ENCODE measurements around the gene LGALS3BP.
A peak's percentile ranks its signal among the peaks of the same experiment; 100 is the strongest.
"Not testable (repeated sequence)": the region's sequence is repeated elsewhere in the genome, so short reads cannot be mapped to it uniquely, and the experiment has no call there.

LGALS3BP gene

DNA sequence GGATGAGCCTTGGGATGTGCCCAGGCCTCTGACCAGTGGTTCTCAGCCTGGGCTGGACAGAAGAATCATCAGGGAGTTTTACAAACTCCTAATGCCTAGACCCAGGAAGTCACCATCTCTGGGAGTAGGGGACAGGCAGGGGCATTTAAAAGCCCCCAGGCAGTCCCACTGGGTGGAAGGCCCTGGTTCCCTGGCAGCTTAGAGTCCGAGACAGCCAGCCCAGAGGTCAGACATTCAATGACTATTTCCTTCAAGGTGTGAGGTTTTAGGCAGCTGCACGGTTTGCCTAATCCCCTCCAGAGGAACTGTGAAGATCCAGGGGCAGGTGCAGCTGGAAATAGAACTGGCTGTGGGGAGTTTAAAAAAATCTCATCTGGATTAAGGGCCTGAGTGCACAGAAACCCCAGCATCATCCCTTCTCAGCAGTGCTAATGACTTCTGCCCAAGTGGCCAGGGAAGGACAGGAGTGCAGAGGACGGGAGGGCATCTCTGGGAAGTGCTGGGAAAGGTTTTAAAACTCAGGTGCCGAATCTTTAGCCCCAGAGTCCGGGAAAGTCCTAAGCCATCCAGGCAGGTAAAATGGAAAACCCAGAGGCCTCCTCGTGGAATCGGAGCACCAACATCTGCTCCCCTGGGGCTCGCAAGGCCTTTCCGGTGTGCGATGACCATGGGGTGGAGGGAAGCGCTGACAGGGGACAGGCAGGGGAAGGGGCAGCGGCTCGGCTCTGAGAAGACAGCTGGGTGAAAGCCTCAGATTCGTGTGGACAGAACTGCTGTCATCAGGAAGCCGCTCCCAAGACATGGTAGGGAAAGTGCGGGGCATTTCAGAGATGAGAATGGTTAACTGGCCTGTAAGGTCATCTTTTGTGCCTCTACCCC lies 1.5 kb upstream of the LGALS3BP start:
- no peak for DNase-seq

DNA sequence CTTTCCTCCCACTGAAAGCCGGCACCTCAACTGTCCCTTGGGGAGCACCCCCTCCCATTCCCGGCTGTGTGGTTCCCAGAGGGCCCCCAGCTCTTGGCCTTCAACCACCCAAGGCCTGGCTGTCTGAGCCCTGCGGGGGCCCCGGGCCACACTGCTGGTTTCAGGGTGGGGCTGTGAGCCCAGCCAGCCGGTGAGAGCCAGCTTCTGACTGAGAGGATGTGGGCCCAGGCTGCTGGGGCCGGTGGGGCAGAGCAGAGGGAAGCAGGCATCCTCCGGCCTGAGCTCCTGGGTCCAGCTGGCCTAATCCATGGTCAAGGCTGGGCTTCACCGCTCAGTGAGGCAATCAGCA lies 875 bp upstream of the LGALS3BP start:
- DNase-seq, result no peak

DNA sequence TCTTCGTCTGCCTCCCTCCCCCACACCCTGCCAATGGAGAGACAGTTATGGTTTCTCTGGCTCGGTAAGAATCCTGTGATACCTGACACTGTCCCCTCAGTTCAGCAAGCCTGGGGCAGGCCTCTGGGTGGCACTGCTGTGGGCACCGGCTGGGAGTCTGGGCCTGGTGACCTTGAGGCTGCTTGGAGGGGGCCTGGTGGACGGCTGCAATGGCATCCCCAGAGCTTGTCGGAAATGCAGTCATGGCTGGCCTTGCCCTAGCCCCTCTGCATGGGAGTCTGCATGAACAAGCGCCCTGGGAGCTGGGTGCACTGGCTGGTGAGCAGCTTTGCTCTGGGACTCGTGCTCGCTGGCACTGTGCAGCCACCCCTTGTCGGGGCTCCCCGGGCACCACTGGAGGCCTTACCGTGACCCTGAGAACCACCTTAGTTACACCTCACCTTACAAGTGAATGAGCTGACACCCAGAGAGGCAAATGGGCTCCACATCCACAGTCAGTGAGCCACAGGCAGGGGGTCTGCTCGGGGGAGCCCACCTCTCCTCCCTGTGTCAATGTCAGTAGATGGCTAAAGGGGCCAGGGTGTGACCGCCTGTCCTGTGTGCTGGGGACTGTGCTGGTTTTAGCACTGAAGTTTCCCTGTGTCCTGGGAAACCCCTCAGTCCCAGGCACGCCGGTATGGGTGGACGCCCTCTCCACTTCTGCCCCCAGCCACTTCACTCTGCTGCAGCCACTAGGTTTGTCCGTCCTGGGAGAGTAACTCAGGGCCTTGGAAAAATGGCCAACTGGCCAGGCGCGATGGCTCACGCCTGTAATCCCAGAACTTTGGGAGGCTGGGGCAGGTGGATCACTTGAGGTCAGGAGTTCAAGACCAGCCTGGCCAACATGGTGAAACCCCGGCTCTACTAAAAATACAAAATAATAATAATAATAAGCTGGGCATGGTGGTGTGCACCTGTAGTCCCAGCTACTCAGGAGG lies 1.4 kb downstream of the LGALS3BP start:
- no peak for DNase-seq

DNA sequence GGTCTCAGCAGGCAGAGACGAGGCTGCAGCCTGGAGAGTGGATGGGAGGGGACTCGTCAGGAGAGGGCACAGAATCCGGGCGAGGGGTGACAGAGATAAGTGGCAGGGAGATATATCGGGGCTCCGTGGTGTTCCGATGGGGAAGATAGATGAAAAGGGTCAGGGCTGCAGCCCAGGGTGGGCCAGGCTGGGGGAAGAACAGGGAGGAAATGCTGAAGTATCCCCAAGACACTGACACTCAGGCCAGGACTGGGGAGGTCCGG lies 2.1 kb downstream of the LGALS3BP start:
- DNase-seq, result no peak

DNA sequence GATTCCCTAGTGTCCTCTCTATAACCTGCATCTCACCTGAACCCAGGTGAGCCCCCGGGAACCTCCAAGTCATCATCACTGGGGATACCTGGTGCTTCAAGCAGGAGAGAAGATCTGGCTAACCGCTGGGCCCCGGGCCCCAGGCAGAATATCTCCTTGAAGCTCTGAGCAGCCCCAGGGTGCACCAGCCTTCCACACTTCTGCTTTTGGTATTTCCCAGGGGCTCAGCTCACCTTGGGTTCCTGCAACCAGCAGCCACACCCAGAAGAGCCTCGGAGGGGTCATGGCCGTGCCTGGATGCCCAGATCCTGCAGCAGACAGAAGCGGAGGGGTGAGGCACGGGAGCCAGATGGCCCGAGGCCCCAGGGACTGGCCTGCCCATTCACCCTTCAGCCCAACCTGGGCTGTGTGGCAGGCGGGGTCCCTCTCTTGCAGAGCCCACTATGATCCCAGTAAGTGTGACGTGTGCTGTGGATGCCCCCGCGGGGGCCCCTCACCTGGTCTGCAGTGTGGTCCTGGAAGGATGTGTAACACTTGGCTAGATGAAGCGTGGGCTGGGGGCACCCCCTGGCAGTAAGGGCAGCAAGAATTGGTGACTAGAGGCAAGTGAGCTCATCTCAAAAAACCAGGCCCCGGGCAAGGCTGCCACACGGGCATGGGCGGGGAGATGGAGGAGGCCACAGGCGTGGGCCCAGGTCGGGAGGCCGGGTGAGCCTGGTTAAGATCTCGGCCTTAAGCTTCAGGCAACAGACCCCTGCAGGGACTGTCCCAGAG lies 2.6 kb downstream of the LGALS3BP start:
- no peak for DNase-seq

DNA sequence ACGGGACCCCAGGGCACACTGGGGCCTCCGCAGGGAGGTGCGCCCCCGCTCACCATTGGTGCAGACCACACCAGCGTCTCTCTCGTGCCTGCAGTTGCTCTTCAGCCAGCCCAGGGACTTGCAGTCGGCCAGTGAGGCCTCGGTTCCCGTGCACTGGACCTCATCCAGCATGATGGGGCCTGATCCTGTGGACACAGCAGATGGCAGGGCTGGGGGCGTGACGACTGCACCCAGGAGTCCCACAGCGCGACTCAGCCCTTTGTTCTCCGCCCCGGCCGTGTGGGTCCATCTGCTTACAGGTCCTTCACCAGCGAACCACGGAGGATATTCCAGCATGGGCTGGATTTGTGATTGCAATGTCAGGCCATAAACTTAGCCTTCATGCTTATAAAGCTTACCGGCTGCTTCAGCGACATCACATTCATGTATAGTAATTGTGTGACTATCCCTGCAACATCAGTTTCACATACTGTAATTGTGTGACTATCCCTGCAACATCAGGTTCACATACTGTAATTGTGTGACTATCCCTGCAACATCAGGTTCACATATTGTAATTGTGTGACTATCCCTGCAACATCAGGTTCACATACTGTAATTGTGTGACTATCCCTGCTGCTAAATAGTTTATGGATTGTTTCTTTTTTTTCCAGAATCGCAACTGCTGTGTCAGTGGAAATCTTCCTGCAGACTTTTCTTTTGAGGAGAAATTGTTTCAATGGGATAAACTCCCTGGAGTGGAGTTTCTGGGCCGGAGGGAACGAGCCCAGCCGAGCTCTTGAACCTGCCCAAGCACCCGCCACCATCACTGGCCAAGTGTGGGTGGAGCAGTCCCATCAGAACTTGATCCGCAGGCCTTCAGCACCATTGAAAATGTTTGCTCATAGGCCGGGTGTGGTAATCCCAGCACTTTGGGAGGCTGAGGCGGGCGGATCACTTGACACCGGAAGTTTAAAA lies 4.8 kb downstream of the LGALS3BP start:
- no peak for DNase-seq

DNA sequence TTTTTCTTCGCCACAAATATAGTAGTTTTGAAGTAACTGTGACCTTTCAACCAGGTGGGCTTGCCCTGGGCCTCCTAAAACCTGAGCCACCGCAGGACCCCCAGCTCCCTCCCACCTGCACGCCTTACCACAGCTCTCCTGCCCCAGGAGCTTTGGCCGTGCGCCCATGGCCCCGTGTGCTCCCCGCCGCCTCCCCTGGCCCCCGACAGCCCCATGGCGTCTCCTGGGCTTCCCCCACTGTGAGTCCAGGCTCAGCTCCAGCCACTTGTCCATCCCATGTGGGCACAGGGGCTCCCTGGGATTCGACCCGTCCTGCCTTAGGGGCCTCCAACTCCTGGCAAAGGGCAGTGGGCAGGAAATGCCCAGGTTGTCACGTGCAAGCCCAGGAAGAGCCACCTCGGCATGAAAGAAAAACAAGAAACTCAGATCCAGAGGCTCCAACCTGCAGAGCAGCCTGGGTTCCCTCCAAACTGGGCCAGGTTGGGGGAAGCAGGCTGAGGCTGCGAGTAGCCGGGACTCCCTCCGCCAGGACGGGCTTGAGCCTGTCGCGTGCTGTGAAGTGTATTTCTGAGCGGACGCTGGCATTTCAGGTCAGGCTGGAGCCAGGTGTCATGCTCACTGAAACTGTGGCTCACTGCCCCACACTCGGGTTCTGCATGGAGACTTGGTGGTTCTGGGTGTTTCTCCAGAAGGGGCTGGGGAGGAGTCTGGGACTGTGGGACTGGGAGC lies 5.8 kb downstream of the LGALS3BP start:
- DNase-seq, result no peak

DNA sequence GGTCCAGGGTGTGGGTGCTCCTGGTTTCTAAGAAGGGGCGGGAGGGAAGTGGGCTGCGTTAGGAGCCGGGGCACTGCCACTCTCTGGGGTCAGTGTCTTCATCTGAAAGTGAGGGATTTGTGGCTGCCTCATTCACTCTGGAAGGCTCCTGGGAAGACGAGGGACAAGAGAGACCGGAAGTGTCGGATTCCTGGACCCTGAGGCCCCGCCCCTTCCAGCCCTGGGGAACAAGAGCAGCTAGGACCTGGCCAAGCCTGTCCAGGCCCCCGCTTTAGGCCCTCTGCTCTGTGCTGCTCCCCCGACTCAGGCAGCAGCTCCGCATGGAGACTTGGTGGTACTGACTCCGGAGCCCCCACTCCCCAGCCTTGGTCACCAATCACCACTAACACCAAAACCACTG lies 6.5 kb downstream of the LGALS3BP start:
- no peak for DNase-seq

DNA sequence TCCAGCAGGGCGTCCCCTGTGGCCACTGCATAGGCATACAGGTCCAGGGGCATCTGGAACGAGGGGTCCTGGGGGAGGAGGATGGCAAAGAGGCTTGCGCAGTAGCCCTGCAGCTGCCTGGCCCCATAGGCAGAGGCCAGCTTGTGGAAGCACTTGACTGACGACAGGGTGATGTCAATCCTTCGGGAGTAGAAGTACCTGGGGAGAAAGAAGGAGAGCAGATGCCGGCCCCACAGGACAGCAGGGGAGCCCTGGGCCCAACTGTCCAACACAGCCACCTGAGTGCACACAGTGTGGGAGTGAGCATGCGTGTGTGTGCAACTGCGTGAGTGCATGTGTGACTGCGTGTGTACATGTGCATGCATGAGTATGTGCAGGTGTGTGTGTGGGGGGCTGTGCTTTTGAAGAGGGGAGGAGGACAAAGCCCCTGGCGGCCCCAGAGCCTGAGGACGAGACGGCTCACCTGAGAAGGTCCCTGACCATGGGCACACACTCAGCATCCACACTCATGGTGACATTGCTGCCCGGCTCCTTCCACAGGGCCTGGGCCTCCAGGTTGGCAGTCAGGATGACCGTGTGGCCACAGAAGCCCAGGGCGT lies 7.1 kb downstream of the LGALS3BP start:
- no peak for DNase-seq

DNA sequence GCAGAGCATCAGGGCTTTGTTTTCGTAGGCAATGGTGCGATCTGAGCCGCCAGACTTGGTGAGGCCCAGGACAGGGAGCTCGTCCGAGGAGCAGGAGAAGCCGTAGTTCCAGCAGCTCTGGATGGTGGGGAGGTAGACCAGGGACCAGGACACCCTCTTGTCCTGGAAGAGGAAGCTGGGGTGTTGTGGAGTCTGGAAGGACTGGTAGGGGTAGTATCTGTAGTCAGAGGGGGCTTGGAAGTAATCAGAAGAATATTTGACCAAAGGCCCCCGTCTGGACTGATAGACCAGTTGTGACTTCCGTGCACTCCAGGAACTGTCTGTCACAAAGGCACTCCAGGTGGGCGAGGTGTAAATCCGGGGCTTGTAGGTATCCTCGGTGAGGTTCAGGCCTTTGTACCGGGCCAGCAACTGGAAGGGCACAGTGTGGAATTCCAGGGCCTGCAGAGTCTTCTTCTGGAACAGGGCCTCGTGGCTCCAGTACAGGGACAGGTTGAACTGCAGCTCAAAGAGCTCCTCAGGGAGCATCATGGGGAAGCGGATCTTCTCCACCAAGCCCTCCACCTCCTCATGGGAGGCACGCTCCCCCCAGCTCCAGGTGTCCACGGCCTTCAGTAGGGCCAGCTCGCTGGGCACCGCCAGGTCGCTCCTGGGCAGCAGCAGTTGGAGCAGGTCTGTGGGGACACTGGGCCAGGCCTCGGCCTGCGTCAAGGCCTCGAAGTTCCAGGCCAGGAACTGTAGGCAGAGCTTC lies 7.8 kb downstream of the LGALS3BP start:
- no peak for DNase-seq

DNA sequence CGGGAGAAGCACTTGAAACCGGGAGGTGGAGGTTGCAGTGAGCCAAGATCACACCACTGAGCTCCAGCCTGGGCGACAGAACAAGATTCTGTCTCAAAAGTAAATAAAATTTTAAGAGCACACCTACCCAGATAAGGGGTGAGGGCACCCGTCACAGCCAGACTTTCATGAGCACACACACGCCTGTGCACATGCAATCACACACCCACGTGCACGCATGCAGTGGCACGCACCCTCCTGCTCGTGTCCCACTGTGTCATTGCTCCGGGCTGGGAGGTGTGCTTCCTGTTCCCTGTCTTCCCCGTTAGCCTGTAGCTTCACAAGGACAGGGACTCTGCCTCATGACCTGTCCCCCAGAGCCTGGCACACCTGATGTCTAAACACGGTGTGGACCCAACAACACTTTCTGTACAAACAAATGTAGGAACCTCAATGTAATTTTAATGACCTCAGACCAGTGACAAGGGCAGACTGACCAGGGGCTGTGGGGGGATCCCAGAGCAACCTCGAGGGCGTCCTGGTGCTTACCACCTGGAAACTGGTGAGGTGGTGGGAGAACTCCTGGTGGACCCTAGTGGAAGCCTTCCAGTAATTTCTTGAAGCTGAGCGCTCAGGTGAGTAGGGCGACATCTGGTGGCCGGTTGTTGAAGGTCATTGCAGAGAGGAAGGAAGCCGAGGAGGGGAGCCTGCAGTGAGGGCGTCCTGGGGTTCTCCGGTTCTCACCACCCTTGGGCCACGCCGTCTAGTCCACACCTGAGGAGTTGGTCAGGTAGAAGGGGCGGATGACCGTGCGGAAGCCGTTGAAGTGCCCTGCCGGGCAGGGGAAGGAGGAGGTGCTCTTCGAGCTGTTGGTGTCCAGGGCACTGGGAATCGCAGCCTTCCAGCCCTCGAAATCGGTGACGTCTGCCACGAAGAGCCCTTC lies 8.6 kb downstream of the LGALS3BP start:
- no peak for DNase-seq

DNA sequence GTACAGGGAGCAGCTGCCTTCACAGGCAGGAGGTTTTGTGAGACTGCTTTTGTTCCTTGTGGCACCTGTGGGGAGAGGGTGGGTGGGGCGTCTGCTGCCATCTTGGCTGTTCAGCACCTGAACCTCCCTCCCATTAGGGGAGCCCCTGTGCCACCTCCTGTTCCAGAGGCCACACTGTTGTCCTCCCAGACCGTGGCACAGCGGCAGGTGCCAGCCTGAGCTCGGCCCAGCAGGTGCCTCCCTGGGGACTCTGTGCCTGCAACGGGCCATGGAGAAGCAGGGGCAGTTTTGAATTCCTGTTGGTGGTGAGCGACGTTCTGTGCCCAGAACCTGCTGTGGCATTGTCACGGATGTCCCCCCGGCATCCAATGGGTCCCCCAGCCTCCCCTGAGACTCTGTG lies 9.9 kb downstream of the LGALS3BP start:
- DNase-seq, result no peak

DNA sequence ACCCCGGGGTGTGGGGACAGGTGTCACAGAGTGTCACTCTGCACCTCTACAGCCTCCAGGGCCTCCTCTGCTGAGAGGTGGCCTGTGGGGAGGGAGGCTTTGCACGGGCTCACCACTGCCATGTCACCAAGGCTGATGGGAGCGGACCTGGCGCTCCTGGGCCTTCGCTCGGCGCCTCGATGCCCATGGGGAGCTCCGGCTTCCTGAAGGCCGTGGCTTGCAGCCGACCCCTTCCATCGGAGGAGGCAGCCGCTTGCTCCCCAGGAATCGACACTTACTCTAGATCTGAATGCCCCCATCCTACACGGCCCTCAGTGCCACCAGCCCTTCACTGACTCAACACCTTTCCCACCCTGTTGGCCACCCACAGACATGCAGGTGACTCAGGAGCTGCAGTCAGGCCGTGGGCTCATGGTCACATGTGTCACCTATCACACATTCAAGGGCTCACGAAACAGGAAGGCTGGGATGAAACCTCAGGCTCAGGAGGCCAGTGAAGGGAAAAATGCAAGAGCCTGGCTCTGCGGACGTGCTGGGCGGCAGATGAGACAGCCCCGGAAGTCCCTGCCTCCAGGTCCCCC lies 11.9 kb downstream of the LGALS3BP start:
- DNase-seq, result no peak

DNA sequence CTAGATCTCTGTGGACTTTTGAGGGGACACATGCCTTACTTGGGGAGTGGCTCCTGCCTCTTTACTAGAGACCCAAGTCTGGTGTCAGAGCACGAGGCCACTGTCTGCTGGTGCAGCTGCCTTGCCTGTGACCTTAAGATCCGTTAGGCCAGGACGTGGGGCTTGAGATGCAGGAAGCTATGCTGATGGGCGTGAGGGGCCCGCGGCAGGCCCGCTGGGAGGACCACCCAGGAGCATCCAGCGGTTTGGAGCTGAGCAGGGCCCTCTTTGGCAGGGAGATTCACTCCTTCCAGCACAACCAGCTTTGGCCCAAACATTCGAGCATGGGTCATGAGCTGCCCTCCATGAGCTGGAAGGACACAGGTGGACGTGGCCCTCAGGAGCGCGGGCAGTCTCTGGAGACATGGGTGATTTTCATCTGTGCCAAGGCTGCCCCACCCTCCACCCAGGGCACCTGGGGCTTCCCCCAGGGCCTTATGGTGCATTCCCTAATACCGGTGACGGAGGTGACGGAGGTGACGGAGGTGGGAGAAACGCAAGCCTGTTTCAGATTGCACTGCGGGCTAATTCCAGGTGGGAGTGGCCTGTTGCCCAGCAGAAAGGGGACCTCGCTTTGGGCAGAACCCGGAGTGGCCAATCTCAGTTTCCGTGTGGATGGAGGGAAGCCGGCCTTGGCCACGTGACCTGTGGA lies 12.7 kb downstream of the LGALS3BP start:
- DNase-seq, result no peak

DNA sequence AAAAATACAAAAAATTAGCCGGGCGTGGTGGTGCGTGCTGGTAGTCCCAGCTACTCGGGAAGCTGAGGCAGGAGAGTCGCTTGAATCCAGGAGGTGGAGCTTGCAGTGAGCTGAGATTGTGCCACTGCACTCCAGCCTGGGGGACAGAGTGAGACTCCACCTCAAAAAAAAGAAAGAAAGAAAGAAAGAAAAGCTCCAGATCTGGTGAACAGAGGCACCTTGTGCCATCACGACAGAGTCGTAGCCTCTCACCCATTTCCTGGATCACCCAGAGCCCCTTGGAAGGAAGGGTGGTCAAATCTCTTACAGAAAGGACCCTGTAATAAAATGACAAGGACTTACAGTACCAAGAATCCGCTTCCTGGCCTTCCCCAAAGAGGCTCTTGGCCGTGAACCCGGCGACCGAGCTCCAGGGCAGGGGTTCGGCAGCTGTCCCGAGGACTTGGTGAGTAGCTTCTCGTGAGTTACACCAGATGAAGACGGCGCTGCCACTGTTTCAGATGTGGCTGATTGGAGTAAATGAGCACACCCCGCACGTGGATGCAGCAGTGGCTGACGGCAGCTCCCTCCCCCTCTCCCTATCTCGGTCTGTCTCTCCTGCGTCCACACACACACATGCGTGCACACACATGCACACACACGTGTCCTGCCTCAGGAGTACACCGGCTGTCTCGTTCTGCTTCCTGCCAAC lies 13.5 kb downstream of the LGALS3BP start:
- no peak for DNase-seq

DNA sequence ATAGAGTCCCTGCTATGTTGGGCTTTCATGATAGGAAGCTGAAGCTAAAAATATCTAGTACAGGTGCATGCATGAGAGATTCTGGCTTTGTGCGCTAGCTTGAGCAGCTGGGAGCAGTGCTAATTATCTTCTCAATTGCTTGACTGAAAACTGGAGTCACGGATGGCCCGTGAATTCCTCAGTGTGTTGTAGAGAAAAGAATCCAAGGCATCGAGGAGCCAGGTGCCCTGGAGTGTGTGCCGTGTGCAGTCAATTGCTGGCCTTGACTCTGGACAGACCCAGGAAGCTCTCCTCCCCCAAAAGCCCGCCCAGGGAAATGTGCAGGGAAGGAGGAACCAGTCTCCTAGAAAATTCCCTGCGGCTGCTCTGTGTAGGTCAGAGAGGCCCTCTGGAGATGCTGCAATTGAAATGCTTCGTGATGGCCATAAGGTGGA lies 14.2 kb downstream of the LGALS3BP start:
- DNase-seq, result peak; percentile 37

DNA sequence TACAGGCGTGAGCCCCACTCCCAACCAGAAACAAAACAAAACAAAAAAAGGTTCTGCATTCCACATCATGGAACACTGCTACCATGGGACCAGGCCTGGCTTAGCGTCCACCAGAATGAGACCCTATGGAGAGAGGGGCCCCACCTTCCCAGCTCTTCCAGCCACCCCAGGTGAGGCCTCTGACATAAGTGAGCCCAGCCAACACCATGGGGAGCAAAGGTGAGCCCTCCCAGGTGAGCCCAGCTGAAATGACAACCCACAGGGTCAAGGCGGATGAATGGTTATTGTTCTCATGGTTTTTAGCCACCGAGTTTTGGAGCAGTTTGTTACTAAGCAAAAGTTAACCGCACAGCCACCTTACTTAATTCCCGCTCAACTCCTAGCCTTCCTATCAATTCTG lies 16.3 kb downstream of the LGALS3BP start:
- DNase-seq, result no peak

DNA sequence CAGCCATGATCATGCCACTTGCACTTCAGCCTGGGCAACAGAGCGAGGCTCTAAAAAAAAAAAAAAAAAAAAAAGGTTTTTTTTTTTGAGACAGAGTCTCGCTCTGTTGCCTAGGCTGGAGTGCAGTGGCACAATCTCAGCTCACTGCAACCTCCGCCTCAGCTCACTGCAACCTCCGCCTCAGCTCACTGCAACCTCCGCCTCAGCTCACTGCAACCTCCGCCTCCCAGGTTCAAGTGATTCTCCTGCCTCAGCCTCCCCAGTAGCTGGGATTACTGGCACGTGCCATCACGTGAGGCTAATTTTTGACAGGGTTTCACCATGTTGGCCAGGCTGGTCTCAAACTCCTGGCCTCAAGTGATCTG lies 16.8 kb downstream of the LGALS3BP start:
- DNase-seq, result not testable (repeated sequence)
